Astrocyte (in vitro differentiated cells and primary cell): Measurements from ENCODE around the gene PKNOX2.

ENCODE experiments used
- EZH2 ChIP-seq: IDR thresholded peaks from 2 replicates; pipeline ENCODE4 v1.6.1; 2012; ENCODE audit warnings: mild to moderate bottlenecking, low read length, inconsistent platforms; ENCODE audit not compliant: insufficient read depth
- TF ChIP-seq, protein P1 (sequence below): IDR thresholded peaks from 2 replicates; pipeline ENCODE4 v1.5.1; 2011; ENCODE audit warnings: low read depth, mild to moderate bottlenecking, inconsistent platforms, low read length, moderate library complexity; ENCODE audit not compliant: insufficient read depth

- TF ChIP-seq, protein P1, sequence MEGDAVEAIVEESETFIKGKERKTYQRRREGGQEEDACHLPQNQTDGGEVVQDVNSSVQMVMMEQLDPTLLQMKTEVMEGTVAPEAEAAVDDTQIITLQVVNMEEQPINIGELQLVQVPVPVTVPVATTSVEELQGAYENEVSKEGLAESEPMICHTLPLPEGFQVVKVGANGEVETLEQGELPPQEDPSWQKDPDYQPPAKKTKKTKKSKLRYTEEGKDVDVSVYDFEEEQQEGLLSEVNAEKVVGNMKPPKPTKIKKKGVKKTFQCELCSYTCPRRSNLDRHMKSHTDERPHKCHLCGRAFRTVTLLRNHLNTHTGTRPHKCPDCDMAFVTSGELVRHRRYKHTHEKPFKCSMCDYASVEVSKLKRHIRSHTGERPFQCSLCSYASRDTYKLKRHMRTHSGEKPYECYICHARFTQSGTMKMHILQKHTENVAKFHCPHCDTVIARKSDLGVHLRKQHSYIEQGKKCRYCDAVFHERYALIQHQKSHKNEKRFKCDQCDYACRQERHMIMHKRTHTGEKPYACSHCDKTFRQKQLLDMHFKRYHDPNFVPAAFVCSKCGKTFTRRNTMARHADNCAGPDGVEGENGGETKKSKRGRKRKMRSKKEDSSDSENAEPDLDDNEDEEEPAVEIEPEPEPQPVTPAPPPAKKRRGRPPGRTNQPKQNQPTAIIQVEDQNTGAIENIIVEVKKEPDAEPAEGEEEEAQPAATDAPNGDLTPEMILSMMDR: no peak
- no peak for TF ChIP-seq EZH2
Measured at GRCh38 chr11:125244166-125244565, 79.6 kb downstream of the PKNOX2 start.
